COLO668 (cell line): ENCODE data around the gene MIPOL1.

Source experiments
- DNase-seq: peaks from one replicate; lab custom pipeline; 2025; ENCODE audit not compliant: unreplicated experiment; lab: John Stamatoyannopoulos, UW

MIPOL1 gene

GRCh38 chr14:37584211-37585100 lies 386.7 kb downstream of the MIPOL1 start:
- DNase-seq = peak; percentile 87

DNA sequence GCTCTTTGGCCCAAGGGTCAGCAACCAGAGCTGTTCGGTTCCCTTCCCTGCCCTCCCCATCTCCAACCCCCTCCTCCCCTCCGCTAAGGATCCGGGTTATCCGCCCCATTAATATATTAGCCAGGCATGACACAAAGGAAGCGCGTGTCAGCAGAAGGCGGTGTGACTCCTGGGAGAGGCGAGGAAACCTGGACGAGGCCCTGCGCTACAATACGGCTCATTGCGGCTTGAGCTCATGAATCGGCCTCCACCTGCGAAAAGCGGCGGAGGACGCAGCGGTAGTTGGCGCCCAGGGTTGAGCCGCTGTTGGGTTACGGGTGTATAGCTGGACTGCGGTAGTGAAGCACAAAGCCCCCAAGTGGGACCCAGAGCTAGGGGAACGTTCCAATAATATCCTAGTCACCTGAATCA lies 387.4 kb downstream of the MIPOL1 start:
- DNase-seq = peak; percentile 86

GRCh38 chr14:37585971-37586796 lies 388.4 kb downstream of the MIPOL1 start:
- peak; percentile 44 for DNase-seq

DNA sequence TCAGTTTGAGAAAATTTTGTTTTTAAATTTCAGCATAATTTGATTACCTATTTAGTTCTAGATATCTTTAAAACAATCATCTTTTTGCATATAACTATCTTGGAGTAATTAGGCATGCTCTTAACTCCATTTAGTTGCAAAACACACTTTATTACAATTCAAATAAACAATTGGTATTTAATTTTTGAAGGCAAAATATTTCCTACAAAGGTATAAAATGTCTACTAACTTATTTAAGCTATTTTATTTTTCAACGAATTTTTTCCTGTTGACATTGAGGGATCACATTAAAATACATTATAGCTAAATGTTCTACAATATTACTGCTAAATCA lies 389.0 kb downstream of the MIPOL1 start:
- no peak for DNase-seq

DNA sequence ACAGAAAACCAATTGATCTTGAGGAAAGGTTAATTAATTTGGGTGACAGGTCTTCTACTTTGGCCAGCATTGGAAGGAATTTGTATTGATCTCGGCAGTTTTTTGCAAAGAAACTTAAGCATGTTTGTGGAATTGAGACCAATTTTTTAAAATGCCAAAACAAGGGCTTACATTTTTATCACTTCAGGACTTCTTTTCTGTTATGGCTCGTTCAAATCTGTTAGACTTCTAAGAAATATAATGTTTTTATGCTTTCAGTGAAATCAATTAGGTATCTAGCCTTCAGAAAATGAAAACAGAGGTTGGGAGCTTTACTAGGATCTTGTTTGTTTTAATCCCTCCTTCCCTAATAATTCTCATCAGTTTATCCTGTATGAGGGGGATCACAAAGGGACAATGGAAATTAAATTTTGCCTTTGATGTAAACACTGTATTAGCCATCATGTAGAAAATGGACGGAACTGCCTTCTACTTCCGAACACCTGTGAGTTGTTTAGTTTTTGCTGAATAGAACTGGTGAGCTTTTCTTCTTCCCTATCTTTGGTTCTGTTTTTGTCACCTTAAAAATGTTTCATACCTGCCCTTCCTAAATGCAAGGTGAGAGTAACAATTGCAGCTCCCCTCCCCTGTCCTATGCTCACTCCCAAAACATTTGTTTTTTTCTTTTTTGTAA lies 389.5 kb downstream of the MIPOL1 start:
- no peak for DNase-seq

- peak; percentile 84 for DNase-seq
Observed at GRCh38 chr14:37587881-37588666, 390.3 kb downstream of the MIPOL1 start.

GRCh38 chr14:37588667-37588955 lies 390.9 kb downstream of the MIPOL1 start:
- DNase-seq = no peak

DNA sequence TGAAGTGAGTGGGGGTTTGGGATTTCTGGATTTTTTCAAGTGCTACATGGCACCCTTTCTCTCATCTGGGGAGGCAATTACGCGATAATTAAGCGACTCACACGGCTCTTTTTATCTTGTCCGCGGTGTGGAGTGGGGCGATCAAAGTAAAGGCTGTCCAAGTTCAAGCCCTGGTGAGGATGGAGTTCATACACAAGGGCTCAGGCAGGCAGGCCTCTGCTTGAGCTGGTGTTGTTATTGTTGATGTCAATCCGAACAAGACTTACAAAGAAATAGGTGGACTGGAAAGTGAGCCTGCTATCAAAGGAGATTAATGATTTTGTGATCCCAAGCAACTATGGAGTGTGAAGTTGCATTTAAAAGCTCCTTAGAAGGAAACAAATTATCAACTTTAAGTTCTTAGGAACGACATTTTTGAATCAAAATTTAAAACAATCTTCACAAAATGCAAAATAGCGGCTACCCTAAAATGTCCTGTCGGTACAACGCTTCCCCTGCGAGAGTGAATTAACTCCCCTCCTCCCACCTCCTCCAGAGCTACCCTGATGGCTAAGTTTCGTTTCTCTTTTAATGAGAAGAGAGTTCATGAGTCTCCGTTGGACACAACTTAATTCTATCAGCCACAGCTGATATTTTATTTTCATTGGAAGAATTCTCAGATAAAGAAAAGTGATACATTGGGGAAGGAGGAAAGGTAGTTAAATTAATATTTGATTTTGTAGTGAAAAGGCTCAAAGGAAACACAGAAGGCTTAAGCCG lies 391.4 kb downstream of the MIPOL1 start:
- DNase-seq = peak; percentile 56

DNA sequence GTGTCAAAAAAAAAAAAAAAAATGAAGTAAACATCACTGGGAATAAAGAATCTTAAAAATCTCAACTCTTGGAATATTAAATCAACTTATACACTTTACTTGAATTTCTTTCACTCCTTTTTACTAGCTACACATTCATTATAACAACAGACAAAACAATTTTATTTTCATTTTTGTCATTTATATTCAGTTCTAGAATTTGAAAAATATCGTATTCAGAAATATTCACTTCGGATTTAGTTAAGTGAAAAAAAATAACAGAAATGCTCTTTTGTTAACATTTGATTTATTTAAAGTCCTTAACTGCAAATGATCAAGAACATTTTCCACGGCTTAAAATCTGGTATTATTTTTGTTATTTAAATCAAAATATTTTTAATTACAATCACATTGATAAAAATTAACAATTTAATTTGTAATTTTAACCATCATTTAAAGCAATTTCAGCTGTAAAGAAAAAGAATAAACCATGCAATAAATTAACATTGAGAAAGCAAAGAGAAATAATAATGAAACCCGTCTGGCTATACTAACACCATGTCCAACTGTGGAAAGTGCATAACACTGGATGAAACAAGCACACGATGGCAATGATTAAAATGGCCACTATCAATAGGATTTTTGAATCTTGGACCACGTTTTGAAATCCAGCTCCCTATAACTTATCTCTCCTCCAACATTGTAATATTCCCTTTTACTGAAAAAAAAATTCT lies 392.1 kb downstream of the MIPOL1 start:
- DNase-seq = no peak

GRCh38 chr14:37590428-37591139 lies 392.8 kb downstream of the MIPOL1 start:
- DNase-seq = no peak

- DNase-seq = peak; percentile 84
Observed at GRCh38 chr14:37591311-37591940, 393.7 kb downstream of the MIPOL1 start.

GRCh38 chr14:37591941-37592481 lies 394.3 kb downstream of the MIPOL1 start:
- peak; percentile 84 for DNase-seq

- DNase-seq = peak; percentile 81
Observed at GRCh38 chr14:37592482-37593408, 395.0 kb downstream of the MIPOL1 start.

DNA sequence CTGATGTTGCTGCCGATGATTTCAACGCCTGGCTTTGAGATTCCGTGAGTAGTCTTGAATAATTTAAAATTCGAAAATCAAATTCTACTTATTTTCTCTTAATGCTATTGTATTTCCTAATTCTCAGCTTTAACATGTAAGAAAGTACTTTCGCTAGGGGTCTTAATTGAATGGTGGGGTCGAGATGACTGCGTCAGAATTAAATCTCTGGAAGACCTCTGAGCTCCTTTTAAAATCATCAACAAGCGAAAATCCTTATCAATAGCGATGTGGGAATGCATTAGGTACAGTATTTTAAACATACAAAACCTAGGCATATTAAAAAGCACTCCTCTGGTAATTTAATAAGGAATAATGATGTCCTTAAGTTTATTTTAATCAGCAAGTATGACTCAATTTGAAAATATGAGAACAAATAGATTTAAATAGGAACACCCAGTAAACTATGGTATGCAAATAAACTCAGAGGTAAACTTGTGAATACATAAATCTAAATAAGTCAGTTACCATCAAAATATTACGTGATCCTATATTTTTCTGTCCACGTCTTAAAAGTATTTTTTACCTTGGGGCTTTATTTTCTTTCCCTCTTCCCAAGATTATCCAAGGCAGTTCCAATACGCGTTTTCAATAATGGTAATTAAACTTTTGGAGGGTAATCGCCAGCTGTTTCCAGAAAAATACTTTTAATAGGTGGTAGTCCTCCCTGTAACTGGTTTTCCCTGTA lies 395.9 kb downstream of the MIPOL1 start:
- no peak for DNase-seq

- peak; percentile 91 for DNase-seq
Observed at GRCh38 chr14:37594238-37594970, 396.7 kb downstream of the MIPOL1 start.
